Activated CD8-positive, alpha-beta memory T cell treated with anti-CD3 and anti-CD28 coated beads for 24 hours (primary cell): ENCODE results near the gene IL15.
"Not testable (repeated sequence)": the region's sequence is repeated elsewhere in the genome, so short reads cannot be mapped to it uniquely, and the experiment has no call there.

Experiments
- DNase-seq: peaks from one replicate; pipeline ENCODE4 v3.0.0-alpha.2; 2020

IL15 gene, protein sequence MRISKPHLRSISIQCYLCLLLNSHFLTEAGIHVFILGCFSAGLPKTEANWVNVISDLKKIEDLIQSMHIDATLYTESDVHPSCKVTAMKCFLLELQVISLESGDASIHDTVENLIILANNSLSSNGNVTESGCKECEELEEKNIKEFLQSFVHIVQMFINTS

DNA sequence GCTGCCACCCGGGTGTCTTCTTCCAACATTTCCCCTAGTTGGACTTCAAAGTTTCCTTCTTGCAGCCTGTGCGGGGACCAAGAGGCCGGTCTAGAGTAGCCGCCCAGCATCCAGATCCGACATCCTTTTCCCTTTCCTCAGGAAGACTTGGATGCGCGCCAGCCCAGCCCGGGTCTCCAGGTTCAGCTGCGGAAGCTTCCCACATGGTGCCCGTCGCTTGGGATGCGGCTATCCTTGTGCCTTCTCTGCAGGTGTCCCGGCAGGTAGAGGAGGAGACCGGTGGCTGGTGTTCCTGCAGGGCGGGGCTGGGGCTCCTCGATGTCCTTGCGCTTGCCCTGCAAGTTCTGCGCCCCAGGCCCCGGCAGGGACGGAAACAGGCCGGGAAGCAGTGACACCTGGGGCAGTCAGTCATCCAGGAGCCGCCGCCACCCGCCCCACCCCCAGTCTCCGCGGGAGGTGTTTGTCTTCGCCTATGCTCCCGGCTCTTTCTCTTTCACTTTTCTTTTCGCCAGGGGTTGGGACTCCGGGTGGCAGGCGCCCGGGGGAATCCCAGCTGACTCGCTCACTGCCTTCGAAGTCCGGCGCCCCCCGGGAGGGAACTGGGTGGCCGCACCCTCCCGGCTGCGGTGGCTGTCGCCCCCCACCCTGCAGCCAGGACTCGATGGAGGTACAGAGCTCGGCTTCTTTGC is at the start of gene IL15:
Gene IL15, plus strand, starts transcription at position 502 of the 689 bp plus-strand sequence. CDS start 82,882 bp downstream, outside the sequence.
- DNase-seq: peak; percentile 81

- DNase-seq: no peak
Observed at GRCh38 chr4:141587897-141588296, 48.5 kb upstream of the IL15 start.

DNA sequence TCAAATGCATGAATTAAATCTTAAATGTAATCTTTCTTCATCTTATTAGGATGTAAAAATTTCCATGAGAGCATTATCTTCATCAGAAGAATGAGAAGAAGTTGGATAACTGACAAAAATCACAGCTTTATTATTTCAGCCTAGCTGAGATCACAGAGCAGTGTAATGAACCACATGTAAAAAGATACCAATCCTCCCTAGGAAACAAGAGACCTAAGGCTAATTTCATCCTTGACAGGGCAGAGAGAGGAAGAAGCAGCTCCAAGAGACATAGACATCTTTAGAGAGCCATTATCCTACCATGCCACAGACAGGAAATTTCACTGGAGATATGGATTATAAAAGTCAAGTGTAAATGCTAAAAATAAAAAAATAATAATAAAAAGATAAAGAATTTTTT is 40.9 kb upstream of the IL15 start:
- no peak for DNase-seq

- no peak for DNase-seq
Observed at GRCh38 chr4:141599853-141600252, 36.5 kb upstream of the IL15 start.

GRCh38 chr4:141604683-141605082 is 31.7 kb upstream of the IL15 start:
- DNase-seq: not testable (repeated sequence)

GRCh38 chr4:141605425-141605856 is 30.9 kb upstream of the IL15 start:
- no peak for DNase-seq

GRCh38 chr4:141609243-141609642 is 27.1 kb upstream of the IL15 start:
- no peak for DNase-seq

DNA sequence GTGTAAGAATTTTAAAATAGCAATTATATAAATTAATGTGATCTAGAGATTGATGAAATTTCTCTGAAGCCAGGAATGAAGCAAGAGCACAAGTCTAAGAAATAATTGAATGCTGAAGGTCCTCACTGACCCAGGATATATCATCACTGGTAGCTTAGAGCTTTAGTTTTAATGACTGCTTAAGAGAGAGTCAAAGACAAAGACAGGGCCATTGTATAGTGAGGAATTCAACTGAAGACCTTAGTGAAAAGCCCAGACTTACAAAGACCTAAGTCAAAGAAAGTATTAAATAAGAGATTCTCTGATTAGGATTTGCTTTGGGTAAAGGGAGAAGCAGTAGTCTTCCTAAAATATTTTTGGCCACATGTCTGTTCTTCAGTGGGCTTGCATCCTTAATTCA is 26.0 kb upstream of the IL15 start:
- DNase-seq: no peak

- no peak for DNase-seq
Observed at GRCh38 chr4:141614878-141615586, 21.4 kb upstream of the IL15 start.

DNA sequence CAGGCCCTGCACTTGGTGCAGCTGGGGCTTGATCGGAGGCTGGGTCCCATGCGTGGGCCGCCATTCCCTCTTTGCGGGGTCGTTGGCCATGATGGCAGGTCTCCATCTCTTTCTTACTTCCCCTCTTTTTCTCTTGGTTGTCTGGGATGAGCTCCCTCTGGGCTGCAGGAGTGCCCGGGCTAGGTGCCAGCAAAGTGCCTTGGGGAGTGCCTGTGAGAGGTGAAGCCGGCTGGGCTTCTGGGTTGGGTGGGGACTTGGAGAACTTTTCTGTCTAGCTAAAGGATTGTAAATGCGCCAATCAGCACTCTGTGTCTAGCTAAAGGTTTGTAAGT is 20.8 kb upstream of the IL15 start:
- not testable (repeated sequence) for DNase-seq

DNA sequence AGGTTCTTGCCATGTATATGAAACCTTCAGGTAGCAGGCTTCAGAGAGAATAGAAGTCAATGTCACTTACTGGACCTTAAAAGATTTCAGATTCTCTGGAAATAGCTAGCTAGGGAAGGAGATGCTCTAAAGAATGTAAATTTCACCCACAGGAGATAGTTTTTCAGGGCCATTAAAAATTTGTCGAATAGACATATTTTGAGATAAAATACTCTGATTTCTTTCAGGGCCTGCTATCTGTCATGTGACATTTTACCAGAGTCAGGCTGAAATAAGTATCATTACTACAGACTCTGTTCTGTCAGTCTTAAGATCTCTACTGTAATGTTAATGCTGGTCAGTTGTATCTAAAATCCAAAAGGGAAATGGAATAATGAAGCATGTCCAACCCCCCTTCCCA is 15.7 kb upstream of the IL15 start:
- DNase-seq: no peak

DNA sequence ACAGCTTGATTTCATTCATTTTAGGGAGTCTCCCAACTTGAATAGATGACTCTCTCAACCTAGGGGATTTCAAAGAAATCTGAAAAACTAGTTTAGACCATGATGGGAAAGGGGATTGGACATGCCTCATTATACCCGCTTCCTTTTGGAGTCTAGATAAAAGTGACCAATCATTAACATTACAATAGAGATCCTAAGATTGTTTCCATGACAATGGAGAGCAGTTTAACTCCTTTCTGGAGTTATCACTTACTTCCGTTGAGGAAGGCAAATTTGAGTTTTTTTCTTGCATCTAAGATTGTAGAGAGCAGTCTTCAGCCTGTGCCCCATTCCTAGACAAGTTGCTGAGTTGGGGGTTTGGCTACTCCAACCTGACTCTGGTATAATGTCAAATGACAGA is 11.4 kb upstream of the IL15 start:
- no peak for DNase-seq

DNA sequence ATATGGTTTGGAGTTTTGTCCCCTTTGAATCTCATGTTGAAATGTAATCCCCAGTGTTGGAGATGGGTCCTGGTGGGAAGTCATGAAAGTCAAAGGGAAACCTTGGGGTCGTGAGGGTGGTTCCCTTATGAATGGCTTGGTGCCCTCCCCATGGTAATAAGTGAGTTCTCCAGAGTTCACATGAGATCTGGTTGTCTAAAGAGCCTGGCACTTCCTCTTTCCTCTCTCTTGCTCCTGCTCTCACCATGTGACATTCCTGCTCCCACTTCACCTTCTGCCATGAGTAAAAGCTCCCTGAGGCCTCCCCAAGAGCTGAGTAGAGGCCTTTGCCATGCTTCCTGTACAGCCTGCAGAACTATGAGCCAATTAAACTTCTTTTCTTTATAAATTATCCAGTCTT is 5.5 kb upstream of the IL15 start:
- DNase-seq: no peak

- DNase-seq: no peak
Observed at GRCh38 chr4:141635736-141636081, 674 bp upstream of the IL15 start.

- no peak for DNase-seq
Observed at GRCh38 chr4:141636771-141637460, 533 bp downstream of the IL15 start.

- no peak for DNase-seq
Observed at GRCh38 chr4:141637565-141637964, 1.2 kb downstream of the IL15 start.

DNA sequence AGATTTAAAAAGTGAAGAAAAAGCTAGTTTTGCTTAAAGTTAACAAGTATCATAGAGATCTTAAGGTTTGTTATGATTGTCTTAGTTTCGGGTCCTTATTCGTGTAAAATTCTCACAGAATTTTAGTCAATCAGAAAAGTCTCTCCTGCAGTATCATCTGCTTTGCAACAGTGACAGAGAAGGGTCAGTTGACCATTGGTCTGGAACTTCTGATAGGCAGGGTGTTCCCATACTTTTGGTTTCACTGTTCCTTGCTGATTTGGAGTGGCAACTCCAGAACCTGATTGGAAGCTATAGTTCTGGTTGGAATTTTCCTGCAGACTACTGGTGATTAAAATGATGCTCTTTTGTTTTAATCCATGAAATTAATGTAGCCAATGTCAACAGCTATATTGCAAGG is 1.8 kb downstream of the IL15 start:
- DNase-seq: no peak

GRCh38 chr4:141640696-141641095 is 4.3 kb downstream of the IL15 start:
- no peak for DNase-seq

- no peak for DNase-seq
Observed at GRCh38 chr4:141642063-141642462, 5.7 kb downstream of the IL15 start.

- no peak for DNase-seq
Observed at GRCh38 chr4:141642711-141643110, 6.3 kb downstream of the IL15 start.

GRCh38 chr4:141643557-141643956 is 7.2 kb downstream of the IL15 start:
- DNase-seq: no peak

DNA sequence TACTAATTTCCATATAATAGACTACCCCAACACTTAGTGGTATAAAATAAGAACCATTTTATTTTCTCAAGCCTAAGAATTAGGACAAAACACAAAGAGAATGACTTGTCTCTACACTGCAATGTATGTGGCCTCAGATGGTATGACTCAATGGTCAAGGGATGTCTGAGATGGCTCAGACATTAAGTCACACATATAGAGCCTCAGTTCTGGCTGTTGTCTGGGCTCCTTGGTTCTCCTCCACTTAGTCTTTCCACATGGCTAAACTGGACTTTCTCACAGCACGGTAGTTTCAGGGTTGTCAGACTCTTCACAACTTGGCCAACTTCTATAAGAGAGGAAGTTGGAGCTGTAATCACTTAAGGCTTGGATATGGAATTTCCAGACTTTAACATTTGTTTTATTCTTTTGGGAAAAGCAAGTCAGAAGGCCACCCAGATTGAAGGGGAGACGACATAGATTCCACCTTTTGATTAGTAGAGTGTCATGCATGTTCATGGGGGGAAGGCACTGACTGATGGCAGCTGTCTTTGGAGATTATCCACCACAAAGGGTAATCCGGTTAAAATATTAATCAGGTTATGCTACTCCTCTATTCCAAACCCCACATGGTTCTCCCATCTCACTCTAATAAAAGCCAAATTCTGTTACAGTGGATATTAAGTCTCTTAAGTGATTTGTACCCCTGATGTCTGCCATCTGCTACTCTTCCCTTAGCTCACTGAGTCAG is 9.4 kb downstream of the IL15 start:
- no peak for DNase-seq

DNA sequence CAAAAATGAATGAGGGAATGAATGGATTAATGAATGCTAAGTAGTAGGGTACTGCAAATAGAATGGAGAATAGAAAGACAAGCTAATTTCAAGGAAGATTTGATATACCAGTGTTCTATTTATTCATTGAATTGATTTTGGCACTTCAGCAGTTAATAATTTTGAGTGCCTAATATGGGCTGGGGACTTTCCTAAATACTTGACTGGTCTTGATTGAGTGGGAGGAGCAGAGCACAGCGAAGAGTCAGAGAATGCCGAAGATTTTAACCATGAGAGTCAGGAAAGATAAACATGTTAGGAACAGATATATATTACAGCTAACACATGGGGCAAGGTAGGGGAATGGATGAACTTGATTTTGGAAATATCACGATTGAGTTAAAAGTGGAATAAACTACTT is 10.6 kb downstream of the IL15 start:
- DNase-seq: no peak
